GM19043 (cell line): Measurements from ENCODE around the gene SLC4A2.

ENCODE experiments used
- ATAC-seq: cut with Tn5 transposase; IDR thresholded peaks from one replicate; pipeline ENCODE4 v1.9.1; 2021; ENCODE audit warnings: low read depth; ENCODE audit not compliant: unreplicated experiment

Gene SLC4A2

GRCh38 chr7:151091431-151091830 lies 32.0 kb downstream of the SLC4A2 start:
- no peak for ATAC-seq

DNA sequence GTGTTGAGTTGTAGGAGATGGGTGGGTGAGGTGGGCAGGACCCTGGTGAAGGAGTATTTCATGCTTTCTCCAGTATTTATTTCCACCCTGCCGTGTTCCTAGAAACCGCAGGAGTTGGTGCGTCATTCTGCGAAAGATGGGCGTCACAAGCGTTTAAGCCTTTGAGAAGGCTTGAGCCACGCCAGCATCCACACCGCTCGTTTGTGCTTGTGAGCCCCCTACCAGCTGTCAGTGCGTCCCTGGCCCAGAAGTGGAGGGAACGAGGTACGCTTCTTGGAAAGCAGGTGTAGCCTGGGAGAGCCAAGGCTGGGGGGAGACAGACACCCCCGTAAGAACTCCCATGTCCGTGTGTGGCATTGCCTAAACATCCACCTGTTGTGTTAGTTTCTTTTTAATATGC lies 32.6 kb downstream of the SLC4A2 start:
- no peak for ATAC-seq

DNA sequence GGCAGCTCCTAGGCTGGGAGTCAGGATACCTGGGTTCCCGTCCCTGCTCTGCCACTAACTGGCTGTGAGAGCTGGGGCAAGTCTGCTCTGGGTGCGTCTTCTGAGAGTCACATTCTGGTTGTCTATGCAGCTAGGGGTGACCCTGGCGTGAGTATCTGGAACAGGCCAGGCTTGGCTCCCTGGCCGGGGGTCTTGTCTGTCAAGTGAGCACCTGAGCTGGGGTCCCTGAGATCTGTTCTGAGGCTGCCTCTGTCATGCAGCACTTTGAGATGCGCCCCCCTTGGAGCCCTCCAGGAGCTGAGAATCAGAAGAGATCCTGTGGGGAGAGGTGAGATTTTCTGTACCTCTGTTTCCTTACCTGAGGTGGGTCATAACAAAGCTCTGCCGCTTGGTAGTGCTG lies 34.4 kb downstream of the SLC4A2 start:
- no peak for ATAC-seq

GRCh38 chr7:151094675-151095074 lies 35.3 kb downstream of the SLC4A2 start:
- no peak for ATAC-seq

DNA sequence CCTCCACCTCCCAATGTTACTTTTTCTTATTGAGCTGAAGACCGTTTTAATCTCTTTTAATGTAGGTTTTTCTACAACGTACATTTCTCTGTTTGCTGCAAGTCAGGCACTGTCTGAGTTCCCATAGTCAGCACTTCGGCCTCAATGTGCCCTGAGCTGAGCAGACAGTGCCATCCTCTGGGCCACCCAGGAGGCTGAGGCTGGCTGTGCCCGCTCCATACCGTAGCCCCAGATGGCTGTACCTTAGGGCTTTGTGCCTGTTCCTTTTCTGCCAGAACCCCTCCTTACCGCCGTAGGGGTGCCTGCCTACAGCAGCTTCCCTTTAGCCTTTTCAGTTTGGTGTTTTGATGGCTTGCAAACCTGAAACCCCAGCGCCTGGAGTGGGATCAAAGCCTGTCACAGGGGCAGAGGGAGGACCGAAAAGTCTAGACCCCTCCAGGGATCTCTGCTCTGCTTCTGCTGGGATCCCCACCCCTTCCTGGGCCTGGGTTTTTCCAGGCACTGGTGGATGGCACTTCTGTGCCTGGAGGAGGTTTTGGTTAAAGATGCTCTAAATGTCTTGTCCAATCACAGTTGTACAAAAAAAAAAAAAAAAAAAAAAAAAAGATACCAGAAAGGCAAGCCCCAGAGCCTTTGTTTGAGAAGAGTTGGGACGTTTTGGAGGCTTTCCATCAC lies 35.9 kb downstream of the SLC4A2 start:
- no peak for ATAC-seq

GRCh38 chr7:151095828-151096475 lies 36.6 kb downstream of the SLC4A2 start:
- ATAC-seq = no peak

GRCh38 chr7:151099486-151100211 lies 40.3 kb downstream of the SLC4A2 start:
- ATAC-seq = no peak

DNA sequence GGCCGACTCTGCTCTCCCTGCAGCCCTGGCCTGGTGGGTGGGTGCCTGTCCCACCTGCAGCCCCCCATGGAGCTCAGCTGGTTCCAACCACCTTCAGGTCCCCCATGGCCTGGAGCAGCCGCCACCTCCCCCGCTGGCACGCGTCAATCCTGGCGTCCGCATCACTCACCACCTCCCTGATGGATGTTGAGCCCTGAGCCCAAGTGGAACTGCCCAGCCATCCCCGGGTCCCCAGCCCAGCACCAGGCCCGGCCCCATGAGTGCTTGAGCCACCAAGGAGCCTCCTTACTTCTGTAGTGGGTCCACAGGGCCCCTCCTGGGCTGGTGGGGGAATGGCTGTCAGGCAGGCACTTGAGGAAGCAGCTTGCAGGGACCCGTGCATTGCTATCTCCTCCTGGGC lies 41.5 kb downstream of the SLC4A2 start:
- no peak for ATAC-seq

- no peak for ATAC-seq
Observed at GRCh38 chr7:151101621-151102396, 42.4 kb downstream of the SLC4A2 start.

GRCh38 chr7:151102991-151103390 lies 43.6 kb downstream of the SLC4A2 start:
- ATAC-seq = no peak

- no peak for ATAC-seq
Observed at GRCh38 chr7:151103973-151104372, 44.6 kb downstream of the SLC4A2 start.

DNA sequence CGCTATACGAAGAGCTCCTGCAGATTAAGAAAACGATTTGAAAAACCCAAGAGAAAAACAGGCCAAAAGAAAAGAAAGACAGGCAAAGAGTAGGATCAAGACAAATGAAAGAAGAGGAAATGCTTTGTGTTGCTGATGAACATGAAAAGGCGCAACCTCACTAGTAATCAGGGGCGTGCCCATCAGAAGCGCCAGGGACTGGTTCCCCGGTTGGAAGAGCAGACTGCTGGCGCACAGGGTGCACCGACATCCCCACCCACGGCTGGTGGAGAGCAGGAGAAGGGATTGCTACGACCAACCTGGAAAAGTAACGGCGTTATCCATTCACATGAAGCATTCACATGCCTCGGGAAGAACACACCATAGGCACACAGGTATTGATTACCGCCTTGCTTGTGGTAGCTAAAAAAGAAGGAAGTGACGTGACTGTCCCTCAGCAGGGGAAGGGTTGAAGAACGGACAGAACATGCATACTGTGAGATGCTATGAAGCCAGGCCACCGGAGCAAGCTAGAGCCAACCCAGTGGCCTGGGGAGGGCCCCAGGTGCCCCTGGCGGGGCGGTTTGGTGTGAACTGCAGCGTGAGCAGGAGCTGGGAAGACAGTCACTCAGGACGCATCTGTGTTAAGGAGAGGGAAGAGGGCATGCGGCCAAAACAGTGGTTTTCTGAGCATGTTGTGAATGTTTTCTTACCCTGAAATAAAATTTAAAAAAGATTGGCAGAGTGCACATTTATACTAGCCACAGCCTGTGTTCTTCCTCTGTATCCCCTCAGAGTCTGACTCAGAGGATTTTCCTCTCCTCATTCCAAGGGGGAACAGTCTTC lies 45.2 kb downstream of the SLC4A2 start:
- no peak for ATAC-seq

GRCh38 chr7:151107882-151108281 lies 48.5 kb downstream of the SLC4A2 start:
- ATAC-seq = no peak

DNA sequence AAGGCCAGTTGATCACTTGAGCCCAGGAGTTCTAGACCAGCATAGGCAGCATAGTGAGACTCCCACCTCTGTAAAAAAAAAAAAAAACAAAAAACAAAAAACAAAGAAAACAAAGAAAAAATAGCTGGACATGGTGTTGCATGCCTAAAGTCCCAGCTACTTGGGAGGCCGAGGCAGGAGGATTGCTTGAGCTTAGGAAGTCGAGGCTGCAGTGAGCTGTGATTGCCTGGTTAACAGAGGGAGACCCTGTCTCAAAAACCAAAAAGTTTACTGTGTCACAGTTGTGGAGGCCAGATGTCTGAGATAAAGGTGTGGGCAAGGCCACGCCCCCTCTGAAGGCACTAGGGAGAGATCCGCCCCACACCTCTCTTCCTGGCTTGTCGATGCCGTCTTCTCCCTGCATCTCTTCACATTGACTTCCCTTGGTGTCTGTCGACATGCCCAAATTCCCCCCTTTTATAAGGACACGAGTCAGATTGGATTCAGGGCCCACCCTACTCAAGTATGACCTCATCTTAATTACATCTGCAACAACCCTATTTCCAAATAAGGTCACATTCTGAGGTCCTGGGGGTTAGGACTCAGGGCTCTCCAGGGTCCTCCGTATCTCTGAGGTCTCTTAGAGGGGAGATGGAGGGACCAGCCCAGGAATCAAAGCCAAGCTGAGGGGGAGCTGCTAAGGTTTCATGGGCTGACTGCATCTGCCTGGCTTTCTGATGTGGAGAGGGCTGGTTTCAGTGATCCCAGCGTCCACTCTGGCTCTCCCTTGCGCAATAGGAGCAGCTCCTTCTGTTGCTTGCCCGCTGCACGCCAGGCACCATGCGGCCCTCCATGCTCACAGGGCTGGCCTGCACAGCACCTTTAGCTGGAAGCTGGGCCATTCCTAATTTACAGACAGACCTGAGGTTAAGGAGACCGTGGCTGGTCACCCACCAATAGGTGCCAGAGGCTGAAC lies 50.0 kb downstream of the SLC4A2 start:
- no peak for ATAC-seq

- no peak for ATAC-seq
Observed at GRCh38 chr7:151110236-151110940, 51.0 kb downstream of the SLC4A2 start.

DNA sequence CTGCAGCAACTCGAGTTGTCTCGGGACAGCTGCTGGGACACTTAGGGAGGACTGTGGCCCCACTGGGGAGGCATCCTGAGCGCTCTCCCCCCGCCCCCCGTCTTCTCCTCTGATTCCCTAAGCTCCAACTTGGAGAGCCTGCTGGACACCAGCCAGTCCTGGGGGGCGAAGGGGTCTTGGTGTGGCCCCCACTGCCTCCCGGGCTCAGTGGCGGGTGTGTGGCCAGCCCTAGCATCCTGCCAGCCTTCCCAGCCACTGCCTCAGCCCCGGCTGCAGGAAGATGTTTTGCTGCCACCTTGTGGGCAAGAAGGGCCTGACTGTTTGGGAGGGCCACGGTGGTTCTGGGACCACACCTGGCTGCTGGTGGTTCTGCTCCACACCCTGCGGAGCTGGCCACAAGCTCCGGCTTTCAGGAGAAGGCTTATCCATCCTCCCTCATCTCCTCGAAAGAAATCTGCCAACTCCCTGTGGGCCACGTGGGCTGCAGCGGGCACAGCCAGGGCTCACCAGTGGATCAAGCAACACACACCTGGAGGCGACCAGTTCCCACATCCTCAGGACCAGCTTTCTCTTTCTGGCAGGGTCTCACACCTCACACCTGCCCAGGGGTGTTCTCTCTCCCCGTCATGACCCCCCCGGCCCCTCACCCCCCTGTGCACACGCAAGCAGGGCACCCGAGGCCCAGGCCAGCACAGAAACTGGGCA lies 51.7 kb downstream of the SLC4A2 start:
- ATAC-seq = no peak

GRCh38 chr7:151113344-151114150 lies 54.2 kb downstream of the SLC4A2 start:
- ATAC-seq = no peak
